Kidney epithelial cell (primary cell): ENCODE results near the gene FBP2. TPM values are rescaled to one million over a fixed set of nuclear protein-coding genes. Genes with fewer than 3 reads are reported as not detected.

ENCODE experiments used
- total RNA-seq: library from RNA; depleted of rRNA; stranded (reverse); fragments of >200 nt; gene quantifications from 2 replicates; pipeline ENCODE4 v1.2.3, GENCODE V29; 2015

FBP2 gene
- total RNA-seq, 1 donor from 2014 or later, result not detected

Other genes with a start within 250 kb of the FBP2 start
- not detected in 2 replicates for gene PCAT7, start 38.7 kb downstream of the FBP2 start, total RNA-seq
- 2.5 and 5.6 TPM in 2 replicates for gene FBP1, start 45.7 kb upstream of the FBP2 start, total RNA-seq
- 17.4 and 28.2 TPM in 2 replicates for gene AOPEP, start 132.9 kb upstream of the FBP2 start, total RNA-seq